HCT116 (cell line): ENCODE measurements around the gene DCAF15. TPM values are rescaled to one million over a fixed set of nuclear protein-coding genes. Genes with fewer than 3 reads are reported as not detected.
A peak's percentile ranks its signal among the peaks of the same experiment; 100 is the strongest.
"Not testable (repeated sequence)": the region's sequence is repeated elsewhere in the genome, so short reads cannot be mapped to it uniquely, and the experiment has no call there.

ENCODE experiments used
- ATAC-seq: fragments of 200-7000 bp; cut with Tn5 transposase; 2 replicates; pipeline ENCODE4 v1.9.1; 2020; ENCODE audit warnings: mild to moderate bottlenecking, moderate library complexity
- BruUV-seq: library from RNA; stranded (reverse); fragments of 400-500 nt; replicated peaks from 2 replicates; lab custom pipeline; 2021; lab: Mats Ljungman, UMichigan
- CTCF ChIA-PET: fragments of 300-600 bp; sonication (Branson Sonifier 250); formaldehyde crosslinking; loops from one replicate; lab custom pipeline; 2021; ENCODE audit warnings: antibody characterized with exemption; lab: Charles Lee
- POLR2A ChIA-PET: fragments of 300-600, 350-600 bp; sonication (Branson Sonifier 250); formaldehyde crosslinking; loops from one replicate; lab custom pipeline; 2021; ENCODE audit warnings: antibody characterized with exemption; lab: Charles Lee
- RAD21 ChIA-PET, 2 experiments: fragments of 300-600 bp; sonication (Branson Sonifier 250); formaldehyde crosslinking; loops; one replicate each; lab custom pipeline; 2023; ENCODE audit warnings: low total read pairs in 2 of 2; ENCODE audit not compliant: uncharacterized antibody in 2 of 2, unreplicated experiment in 2 of 2, low non-redundant PET in 1 of 2; lab: Charles Lee
- DNase-seq: peaks from one replicate; pipeline ENCODE4 v3.0.0-alpha.2; 2010; ENCODE audit warnings: low read depth, low spot score
- H2AFZ ChIP-seq: fragments of 200-600 bp; shearing (Covaris generic), sonication (generic); 2 replicates; pipeline ENCODE4 v1.6.1; 2017; ENCODE audit warnings: low read depth, mixed run types, mixed read lengths, antibody characterized with exemption, low read length; ENCODE audit not compliant: poor library complexity, severe bottlenecking
- H3K27ac ChIP-seq: 2 replicates; pipeline ENCODE4 v1.5.1; 2012; ENCODE audit warnings: low read depth, low read length
- H3K27me3 ChIP-seq: fragments of 200-600 bp; sonication (generic); 2 replicates; pipeline ENCODE4 v1.6.1; 2016; ENCODE audit warnings: mixed run types, low read length, mixed read lengths; ENCODE audit not compliant: insufficient read depth
- H3K36me3 ChIP-seq, 2 experiments: fragments of 200-500 bp in 1 of 2; fragments of 200-600 bp in 1 of 2; sonication (Bioruptor generic) in 1 of 2; sonication (generic) in 1 of 2; 2 replicates each; pipeline versions ENCODE4 v1.5.1 to v1.6.1; 2014 to 2016; ENCODE audit warnings: low read length in 2 of 2, inconsistent platforms in 1 of 2, mixed read lengths in 1 of 2, mixed run types in 1 of 2; ENCODE audit not compliant: insufficient read depth in 2 of 2, control insufficient read depth in 1 of 2
- H3K4me1 ChIP-seq, 2 experiments: fragments of 200-600 bp in 1 of 2; sonication (generic) in 1 of 2; 2 replicates each; pipeline versions ENCODE4 v1.5.1 to v1.6.1; 2012 to 2017; ENCODE audit warnings: low read length in 2 of 2, inconsistent platforms in 1 of 2, mild to moderate bottlenecking in 1 of 2, mixed read lengths in 1 of 2, mixed run types in 1 of 2, moderate library complexity in 1 of 2; ENCODE audit not compliant: insufficient read depth in 2 of 2, control insufficient read depth in 1 of 2
- H3K4me2 ChIP-seq: fragments of 200-600 bp; sonication (generic); 2 replicates; pipeline ENCODE4 v1.6.1; 2017; ENCODE audit warnings: mixed run types, low read length, mixed read lengths
- H3K4me3 ChIP-seq, 2 experiments: fragments of 200-600 bp in 1 of 2; sonication (generic) in 1 of 2; replicated peaks in 1 of 2; 2 replicates each; pipeline ENCODE4 v1.5.1; 2011 to 2016; ENCODE audit warnings: low read length in 2 of 2, control low read depth in 1 of 2, low read depth in 1 of 2, mild to moderate bottlenecking in 1 of 2, mixed read lengths in 1 of 2, mixed run types in 1 of 2
- H3K79me2 ChIP-seq: fragments of 200-600 bp; sonication (generic); 2 replicates; pipeline ENCODE4 v1.6.1; 2017; ENCODE audit warnings: mild to moderate bottlenecking, mixed run types, low read length, moderate library complexity, mixed read lengths; ENCODE audit not compliant: insufficient read depth
- H3K9ac ChIP-seq: fragments of 200-600 bp; sonication (generic); 2 replicates; pipeline ENCODE4 v1.6.1; 2016; ENCODE audit warnings: low read length, mixed read lengths
- H3K9me2 ChIP-seq: fragments of 200-600 bp; sonication (generic), shearing (Covaris generic); 2 replicates; pipeline ENCODE4 v1.6.1; 2017; ENCODE audit warnings: mixed run types, mild to moderate bottlenecking, moderate library complexity; ENCODE audit not compliant: insufficient read depth
- H3K9me3 ChIP-seq, 2 experiments: fragments of 200-500 bp in 1 of 2; fragments of 200-600 bp in 1 of 2; sonication (Bioruptor generic) in 1 of 2; sonication (generic) in 1 of 2; 2 replicates each; pipeline ENCODE4 v1.6.1; 2014 to 2017; ENCODE audit warnings: low read length in 2 of 2, mixed read lengths in 2 of 2, inconsistent platforms in 1 of 2, low read depth in 1 of 2, mild to moderate bottlenecking in 1 of 2, mixed run types in 1 of 2, moderate library complexity in 1 of 2; ENCODE audit not compliant: control insufficient read depth in 1 of 2, insufficient read depth in 1 of 2
- H4K20me1 ChIP-seq: fragments of 200-600 bp; sonication (generic), shearing (Covaris generic); 2 replicates; pipeline ENCODE4 v1.6.1; 2017; ENCODE audit warnings: mixed run types, mild to moderate bottlenecking, moderate library complexity; ENCODE audit not compliant: insufficient read depth
- CTCF ChIP-seq, 3 experiments: fragments of 200-600 bp in 1 of 3; sonication (generic) in 1 of 3; IDR thresholded peaks in 2 of 3; conservative IDR thresholded peaks in 1 of 3; 2 replicates each; pipeline ENCODE4 v1.5.1; 2012 to 2017; ENCODE audit warnings: low read depth in 2 of 3, low read length in 2 of 3, antibody characterized with exemption in 1 of 3, borderline replicate concordance in 1 of 3, control low read depth in 1 of 3, mild to moderate bottlenecking in 1 of 3, mixed read lengths in 1 of 3, mixed run types in 1 of 3, moderate library complexity in 1 of 3; ENCODE audit not compliant: insufficient read depth in 1 of 3
- EGR1 ChIP-seq: IDR thresholded peaks from 2 replicates; pipeline ENCODE4 v1.6.1; 2012; ENCODE audit warnings: low read depth
- EZH2 ChIP-seq: fragments of 200-600 bp; sonication (generic); IDR thresholded peaks from 2 replicates; pipeline ENCODE4 v1.6.1; 2017; ENCODE audit warnings: antibody characterized with exemption, mixed run types
- EZH2phosphoT487 ChIP-seq: fragments of 200-600 bp; IDR thresholded peaks from 2 replicates; pipeline ENCODE4 v1.6.1; 2018; ENCODE audit warnings: antibody characterized with exemption, borderline replicate concordance
- JUND ChIP-seq: IDR thresholded peaks from 2 replicates; pipeline ENCODE4 v1.6.1; 2012
- POLR2A ChIP-seq: IDR thresholded peaks from 2 replicates; pipeline ENCODE4 v1.7.0; 2011; ENCODE audit warnings: borderline replicate concordance; ENCODE audit not compliant: insufficient read depth, insufficient read length; ENCODE audit errors: extremely low read depth
- RAD21 ChIP-seq: IDR thresholded peaks from 2 replicates; pipeline ENCODE4 v1.6.1; 2012; ENCODE audit warnings: low read depth, mild to moderate bottlenecking
- SIN3A ChIP-seq: IDR thresholded peaks from 2 replicates; pipeline ENCODE4 v1.6.1; 2012; ENCODE audit warnings: low read depth
- SRF ChIP-seq: IDR thresholded peaks from 2 replicates; pipeline ENCODE4 v1.6.1; 2012; ENCODE audit warnings: low read depth
- YY1 ChIP-seq: IDR thresholded peaks from 2 replicates; pipeline ENCODE4 v1.6.1; 2011; ENCODE audit warnings: low read length, low read depth, moderate library complexity, mild to moderate bottlenecking; ENCODE audit not compliant: insufficient replicate concordance; ENCODE audit errors: extremely low read depth
- ZFX ChIP-seq: fragments of 450-650 bp; IDR thresholded peaks from 2 replicates; pipeline ENCODE4 v1.6.1; 2017
- ZNF274 ChIP-seq: fragments of 200-500 bp; sonication (Bioruptor generic); IDR thresholded peaks from 2 replicates; pipeline ENCODE4 v1.6.1; 2014; ENCODE audit warnings: mild to moderate bottlenecking, low read depth, low read length, inconsistent platforms
- intact Hi-C: fragments of 100-400 bp; cut with micrococcal nuclease; formaldehyde crosslinking; loops from 2 replicates; pipeline ENCODE4 v1.10.0; 2022
- total RNA-seq: library from RNA; stranded (reverse); gene quantifications from one replicate; pipeline ENCODE4 v1.2.1, GENCODE V29; 2021; ENCODE audit not compliant: unreplicated experiment

DCAF15 gene
- total RNA-seq, 1 experiment from 2014 or later, result 46.2 TPM

GRCh38 chr19:13972368-13973155, 20.3 kb downstream of the DCAF15 start:
- ChIA-PET CTCF (no interaction called here), RAD21 (no interaction called here), POLR2A (no interaction called here)
- TF ChIP-seq EZH2phosphoT487 (no peak), JUND (no peak), ZNF274 (no peak), EGR1 (no peak), YY1 (no peak), ZFX (no peak), RAD21 (no peak), SIN3A (no peak), CTCF (IDR thresholded peaks at IDR 0.05 in 2 of 3, conservative IDR thresholded peaks at IDR 0.05 in 1 of 3; ENCODE audit: borderline replicate concordance in 1 of 3, insufficient read depth in 1 of 3, low read depth in 2 of 3, low read length in 2 of 3) (no peak), EZH2 (no peak), POLR2A (no peak), SRF (no peak)
- Histone ChIP-seq H4K20me1 (no peaks in the 10 kb centered on the region), H3K4me3 (no peak overlapping the region), H3K9me3 (no peaks in the 10 kb centered on the region), H3K27me3 (no peaks in the 10 kb centered on the region), H3K9me2 (no peaks in the 10 kb centered on the region), H2AFZ (no peak overlapping the region), H3K9ac (no peak overlapping the region), H3K36me3 (no peaks in the 10 kb centered on the region; a peak in 1 of 4 replicates), H3K79me2 (no peaks in the 10 kb centered on the region), H3K4me2 (no peak overlapping the region), H3K27ac (0 out of 2 replicates have a peak overlapping the region, but pooled peaks have one; percentile 18), H3K4me1 (peaks cover 0 to 10% of the 10 kb centered on the region in 2 experiments; a peak in 3 of 4 replicates)
- DNase-seq (no peak), ATAC-seq (no peak)
- BruUV-seq, result no TSS peak
- intact Hi-C loops, result no loop called here

- H3K4me1 ChIP-seq, H3K27me3 ChIP-seq, H3K4me3 ChIP-seq, H3K9me3 ChIP-seq, CTCF ChIA-PET, POLR2A ChIA-PET, BruUV-seq, ATAC-seq, H2AFZ ChIP-seq, H3K9ac ChIP-seq, H3K9me2 ChIP-seq, intact Hi-C loops, DNase-seq, H3K36me3 ChIP-seq, H4K20me1 ChIP-seq, H3K79me2 ChIP-seq: not testable (repeated sequence)
- H3K4me2 ChIP-seq, result peak overlapping the region; percentile 41; the same call in 1 of the 2 replicates
- 0 out of 2 replicates have a peak overlapping the region, but pooled peaks have one; percentile 18 for H3K27ac ChIP-seq
- RAD21 ChIA-PET, result interaction anchor here in 1 of 2 experiments (0.8 kb wide), 1 partner anchor 23 kb away, joined by 4 read pairs; no protein-coding TSS in a partner anchor
Observed at GRCh38 chr19:13973479-13973878, 21.2 kb downstream of the DCAF15 start.
